Thoracic aorta (tissue), 2 donors: ENCODE measurements around the gene USP19. TPM values are rescaled to one million over a fixed set of nuclear protein-coding genes. Genes with fewer than 3 reads are reported as not detected.

Experiments
- ATAC-seq: fragments of 150-250 bp; one replicate; pipeline ENCODE4 v1.8.0; 2017; ENCODE audit warnings: low read depth; ENCODE audit not compliant: insufficient number of reproducible peaks, low FRiP score
- DNase-seq: peaks from one replicate; pipeline ENCODE4 v3.0.0-alpha.2; 2020; ENCODE audit warnings: low spot score
- H3K27ac ChIP-seq, 2 donors: fragments of 200-600 bp; sonication (generic); 1 replicate in 1 of 2; 2 replicates in 1 of 2; pipeline ENCODE4 v1.5.1; 2016; ENCODE audit warnings: mild to moderate bottlenecking in 2 of 2, moderate library complexity in 2 of 2
- H3K27me3 ChIP-seq: fragments of 200-600 bp; sonication (generic); replicated peaks from 2 replicates; pipeline ENCODE4 v1.6.0; 2016; ENCODE audit warnings: mild to moderate bottlenecking; ENCODE audit not compliant: insufficient read depth
- H3K36me3 ChIP-seq: fragments of 200-600 bp; sonication (generic); one replicate; pipeline ENCODE4 v1.5.1; 2016
- H3K4me1 ChIP-seq, 2 donors: fragments of 200-600 bp; sonication (generic); 1 replicate in 1 of 2; 2 replicates in 1 of 2; pipeline versions ENCODE4 v1.5.1 to v1.6.0; 2016; ENCODE audit warnings: low read depth in 2 of 2, mild to moderate bottlenecking in 1 of 2; ENCODE audit not compliant: control insufficient read depth in 1 of 2
- H3K4me3 ChIP-seq: fragments of 200-600 bp; sonication (generic); 2 replicates; pipeline ENCODE4 v1.5.1; 2016; ENCODE audit warnings: mild to moderate bottlenecking
- H3K9me3 ChIP-seq: fragments of 200-600 bp; sonication (generic); 2 replicates; pipeline ENCODE4 v1.5.1; 2016
- CTCF ChIP-seq: fragments of 200-600 bp; sonication (generic); IDR thresholded peaks from one replicate; pipeline ENCODE4 v1.5.1; 2019; ENCODE audit warnings: antibody characterized with exemption
- total RNA-seq, 2 donors: library from RNA; depleted of rRNA; stranded (reverse); fragments of >200 nt; gene quantifications; one replicate each; pipeline versions ENCODE4 v1.1.0 to v1.2.3, GENCODE V29; 2016

USP19 gene
- total RNA-seq, 2 donors from 2014 or later: 56.3 to 62.5 TPM

DNA sequence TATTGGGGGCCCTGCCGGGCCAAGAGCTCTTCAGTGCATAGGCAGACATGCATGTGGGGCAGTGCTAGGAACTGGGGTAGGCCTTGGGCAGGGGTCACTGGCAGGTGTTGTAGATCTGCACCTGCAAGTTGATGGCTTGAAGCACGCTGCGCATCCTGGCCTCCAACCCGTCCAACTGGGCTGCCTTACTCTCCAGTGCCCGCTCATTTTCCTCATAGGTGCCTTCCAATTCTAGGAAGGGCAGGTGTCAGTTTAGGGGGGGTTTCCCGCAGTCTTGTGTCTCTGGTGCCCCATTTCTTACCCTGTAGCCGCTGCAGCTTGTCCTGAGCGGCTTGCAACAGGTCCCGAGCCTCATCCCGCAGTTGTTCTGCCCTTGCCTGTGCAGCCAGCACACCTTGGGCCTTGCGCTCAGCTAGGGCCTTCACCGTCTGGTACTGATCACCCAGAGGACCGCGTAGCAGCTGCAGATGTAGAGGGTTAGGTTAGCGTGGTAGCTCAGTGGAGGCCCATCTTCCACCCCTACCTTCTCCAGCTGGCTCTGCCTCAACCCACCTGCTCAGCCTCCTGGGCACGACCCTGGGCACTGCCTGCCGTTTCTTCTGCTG lies 611 bp upstream of the USP19 start:
- Histone ChIP-seq H3K4me1 (peaks cover 15 to 17% of the 10 kb centered on the region in 2 donors), H3K9me3 (no peaks in the 10 kb centered on the region), H3K27me3 (no peaks in the 10 kb centered on the region), H3K27ac (peak overlapping the region; percentile 92 to 97), H3K4me3 (peak overlapping the region; percentile 97), H3K36me3 (peaks cover 74% of the 10 kb centered on the region)
- ATAC-seq (no peak), DNase-seq (no peak)
- TF ChIP-seq CTCF: no peak

- DNase-seq (no peak), ATAC-seq (no peak)
- H3K4me3 ChIP-seq: peak overlapping the region; percentile 97
- H3K27ac ChIP-seq: peak overlapping the region; percentile 92 to 97
- H3K27me3 ChIP-seq: no peaks in the 10 kb centered on the region
- H3K9me3 ChIP-seq: no peaks in the 10 kb centered on the region
- peaks cover 74% of the 10 kb centered on the region for H3K36me3 ChIP-seq
- H3K4me1 ChIP-seq: peaks cover 15 to 17% of the 10 kb centered on the region in 2 donors
- no peak for TF ChIP-seq CTCF
Measured at GRCh38 chr3:49120096-49120437, 556 bp downstream of the USP19 start.

- Histone ChIP-seq H3K4me3 (peak overlapping the region; percentile 97), H3K27me3 (no peaks in the 10 kb centered on the region), H3K4me1 (peaks cover 15 to 17% of the 10 kb centered on the region in 2 donors), H3K36me3 (peaks cover 74% of the 10 kb centered on the region), H3K27ac (peak overlapping the region; percentile 92 to 97), H3K9me3 (no peaks in the 10 kb centered on the region)
- ATAC-seq (no peak), DNase-seq (no peak)
- TF ChIP-seq CTCF: no peak
Measured at GRCh38 chr3:49119439-49119838, 1.2 kb downstream of the USP19 start.

- no peak for TF ChIP-seq CTCF
- ATAC-seq (no peak), DNase-seq (no peak)
- H3K36me3 ChIP-seq: peaks cover 74% of the 10 kb centered on the region
- H3K9me3 ChIP-seq: no peaks in the 10 kb centered on the region
- H3K27me3 ChIP-seq: no peaks in the 10 kb centered on the region
- peaks cover 15 to 17% of the 10 kb centered on the region in 2 donors for H3K4me1 ChIP-seq
- H3K4me3 ChIP-seq: peak overlapping the region; percentile 97
- H3K27ac ChIP-seq: peak overlapping the region; percentile 92 to 97
Measured at GRCh38 chr3:49119036-49119435, 1.6 kb downstream of the USP19 start.

DNA sequence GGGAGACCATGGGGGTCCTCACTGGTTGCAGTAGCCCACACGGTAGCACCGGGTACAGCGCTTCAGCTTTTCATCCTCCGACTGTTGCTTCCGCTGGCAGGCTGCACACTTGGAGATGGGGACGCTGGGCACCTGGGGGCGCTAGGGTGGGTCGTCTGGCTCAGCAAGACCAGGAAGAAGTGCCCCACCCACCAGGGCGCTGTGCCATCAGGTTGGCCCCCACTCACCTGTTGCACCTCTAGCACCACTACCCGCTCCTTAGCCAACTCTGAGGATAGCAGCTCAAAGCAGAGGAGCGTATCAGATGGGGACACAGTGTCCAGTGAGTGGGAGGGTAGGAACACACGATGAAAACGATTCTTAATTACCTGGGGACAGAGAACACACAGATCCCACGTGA lies 8.4 kb downstream of the USP19 start:
- Histone ChIP-seq H3K36me3 (peaks cover 79% of the 10 kb centered on the region), H3K27ac (no peak overlapping the region), H3K4me1 (no peaks in the 10 kb centered on the region), H3K9me3 (no peaks in the 10 kb centered on the region), H3K4me3 (no peak overlapping the region), H3K27me3 (no peaks in the 10 kb centered on the region)
- no peak for TF ChIP-seq CTCF
- DNase-seq (no peak), ATAC-seq (no peak)
